HG02870 (cell line): Measurements from ENCODE around the gene GET4.
"Not testable (repeated sequence)": the region's sequence is repeated elsewhere in the genome, so short reads cannot be mapped to it uniquely, and the experiment has no call there.

Experiments
- ATAC-seq: cut with Tn5 transposase; IDR thresholded peaks from one replicate; pipeline ENCODE4 v1.9.1; 2021; ENCODE audit warnings: mild to moderate bottlenecking, moderate library complexity; ENCODE audit not compliant: unreplicated experiment

The GET4 gene

DNA sequence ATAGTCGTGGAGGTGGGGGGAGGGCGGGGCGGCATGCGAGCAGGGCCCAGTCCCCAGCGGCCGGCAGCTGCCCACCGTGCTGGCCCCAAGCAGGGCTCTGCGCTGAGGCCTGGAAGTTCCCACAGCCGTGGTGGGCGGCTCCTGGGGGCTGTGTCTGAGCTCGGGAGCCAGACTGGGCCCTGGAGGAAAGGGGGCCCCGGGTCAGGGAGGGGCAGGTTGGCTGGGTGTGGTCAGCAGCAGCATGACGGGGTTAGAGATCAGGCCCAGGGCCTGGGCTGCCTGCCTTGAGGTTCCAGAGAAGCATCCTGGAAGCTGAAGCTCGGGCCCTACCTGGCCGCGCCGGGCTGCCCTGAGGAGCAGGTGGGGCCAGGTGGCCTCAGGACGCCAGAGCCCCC is 22.1 kb downstream of the GET4 start:
- ATAC-seq: no peak

DNA sequence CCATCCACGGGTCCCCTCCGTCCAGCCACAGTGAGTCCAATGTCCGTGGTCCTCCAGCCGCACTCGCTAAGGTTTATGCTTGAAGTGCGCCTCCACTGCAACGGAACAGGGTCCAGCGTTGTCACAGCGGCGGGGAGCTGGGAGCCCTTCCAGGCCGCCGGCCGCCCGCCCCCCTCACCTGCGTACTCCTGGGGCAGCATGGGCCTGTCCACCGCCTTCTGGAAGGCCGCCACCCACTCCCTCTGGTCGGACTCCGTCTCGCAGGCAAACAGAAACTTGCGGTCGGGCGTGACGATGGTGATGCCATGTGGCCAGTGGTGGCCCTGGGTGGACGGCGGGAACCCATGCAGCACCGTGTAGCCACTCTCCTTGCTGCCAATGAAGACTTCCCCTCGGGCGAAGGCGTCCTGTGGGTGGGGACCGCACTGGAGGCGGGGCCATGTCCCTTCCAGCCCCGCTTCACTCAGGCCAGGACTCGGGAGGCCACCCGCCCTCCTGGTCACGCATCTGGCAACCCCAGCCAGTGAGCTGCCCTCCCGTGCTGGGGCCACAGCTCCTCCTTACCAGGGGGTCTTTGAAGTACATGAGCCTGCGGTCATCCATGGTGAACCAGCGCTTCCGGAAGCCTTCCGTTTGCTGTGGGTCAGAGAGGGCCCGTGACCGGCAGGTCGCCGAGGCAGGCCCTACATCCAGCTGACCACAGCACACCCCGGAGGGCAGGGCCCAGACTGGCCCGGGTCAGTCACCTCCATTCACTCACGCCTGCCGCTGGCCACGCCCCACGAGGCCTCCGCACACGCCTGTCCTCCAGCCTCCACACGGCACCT is 22.7 kb downstream of the GET4 start:
- ATAC-seq: no peak

- no peak for ATAC-seq
Measured at GRCh38 chr7:899806-900205, 23.5 kb downstream of the GET4 start.

DNA sequence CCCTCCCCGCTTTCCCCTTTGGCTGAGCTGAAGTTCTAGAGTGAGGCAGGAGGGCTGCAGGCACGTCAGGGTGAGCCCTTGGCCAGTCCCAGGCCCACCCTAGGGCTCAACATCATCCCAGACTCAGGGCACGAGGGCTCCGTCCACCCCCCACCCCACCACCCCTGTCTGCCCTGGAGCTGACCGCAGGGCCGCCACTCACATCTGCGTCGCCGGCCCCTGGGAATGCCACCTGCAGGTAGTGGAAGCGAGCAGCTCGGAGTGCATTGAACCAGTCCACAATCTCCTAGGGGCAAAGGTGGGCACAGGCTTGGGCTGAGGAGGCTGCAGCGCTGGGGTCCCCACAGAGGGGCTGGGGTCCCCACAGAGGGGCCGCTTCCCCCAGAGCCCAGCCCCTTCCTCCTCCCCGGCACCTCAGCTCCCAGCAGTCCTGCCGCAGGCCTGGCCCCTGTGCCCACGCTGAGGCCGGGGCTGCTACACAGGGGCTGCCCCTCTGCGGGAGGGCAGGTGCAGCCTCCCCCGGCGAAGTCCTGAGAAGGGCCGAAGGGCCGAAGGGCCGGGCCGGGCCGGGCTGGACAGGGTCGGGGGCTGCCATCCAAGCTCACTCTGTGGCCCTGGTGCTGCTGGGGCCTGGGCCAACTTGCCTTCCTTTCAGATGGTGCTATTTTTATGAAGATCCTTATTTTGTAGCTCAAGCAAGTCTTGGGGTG is 24.1 kb downstream of the GET4 start:
- no peak for ATAC-seq

- no peak for ATAC-seq
Measured at GRCh38 chr7:901041-901387, 24.7 kb downstream of the GET4 start.

GRCh38 chr7:901388-902154 is 25.2 kb downstream of the GET4 start:
- ATAC-seq: no peak

- no peak for ATAC-seq
Measured at GRCh38 chr7:902996-903395, 26.6 kb downstream of the GET4 start.

DNA sequence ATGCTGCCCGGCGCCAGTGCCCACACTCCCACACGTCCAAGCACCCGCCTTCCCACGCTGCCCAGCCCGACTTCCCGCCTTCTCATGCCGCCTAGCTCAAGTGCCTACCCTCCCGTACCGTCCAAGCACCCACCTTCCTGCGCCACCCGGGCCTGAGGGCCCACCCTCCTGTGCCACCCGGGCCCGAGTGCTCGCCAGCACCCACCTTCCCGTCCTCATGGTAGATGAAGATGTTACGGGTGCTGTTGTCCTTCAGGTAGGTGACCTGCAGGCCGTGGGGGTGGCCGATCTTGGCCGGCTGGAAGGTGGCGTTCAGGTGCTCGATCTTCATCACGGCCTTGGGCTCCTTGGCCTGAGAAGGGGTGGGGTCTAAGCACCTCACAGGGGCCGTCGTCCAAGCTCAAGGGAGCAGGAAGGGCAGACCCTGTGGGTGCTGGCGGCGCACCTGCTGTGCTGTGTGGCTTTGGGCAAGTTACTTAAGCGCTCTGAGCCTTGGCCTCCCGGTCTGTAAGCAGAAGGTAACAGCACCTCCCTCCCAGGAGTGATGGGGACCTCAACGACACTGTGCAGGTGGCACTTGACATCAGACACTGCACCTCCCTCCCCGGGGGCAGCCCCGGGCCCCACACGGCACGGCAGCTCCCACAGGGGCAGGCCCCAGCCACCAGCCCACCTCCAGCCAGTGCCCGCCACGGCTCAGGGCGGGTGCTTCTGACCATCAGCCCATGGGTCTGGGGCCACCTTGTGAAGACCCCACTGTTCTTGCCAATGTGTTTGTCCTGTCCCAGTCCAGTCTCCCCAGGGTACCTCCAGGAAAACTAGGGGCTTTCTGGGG is 27.8 kb downstream of the GET4 start:
- ATAC-seq: no peak

DNA sequence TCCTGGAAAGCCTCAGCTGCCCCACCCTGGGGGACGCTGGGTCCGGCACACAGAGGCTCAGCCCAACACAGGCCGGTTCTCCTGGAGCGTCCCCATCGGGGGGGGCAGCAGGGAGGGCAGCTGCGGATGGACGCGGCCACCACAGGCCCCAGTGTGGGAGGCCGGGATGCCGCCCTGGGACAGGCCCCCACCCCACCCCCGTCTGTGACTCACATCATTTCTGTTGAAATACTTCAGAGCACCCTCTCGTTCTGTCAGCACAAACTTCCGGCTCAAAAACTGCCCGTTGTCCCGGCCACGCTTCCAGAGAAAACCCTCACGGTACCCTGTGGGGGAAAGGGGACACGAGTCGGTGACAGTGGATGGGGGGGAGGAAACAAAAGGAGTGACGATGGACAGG is 28.5 kb downstream of the GET4 start:
- ATAC-seq: no peak

- ATAC-seq: no peak
Measured at GRCh38 chr7:906776-907157, 30.4 kb downstream of the GET4 start.

DNA sequence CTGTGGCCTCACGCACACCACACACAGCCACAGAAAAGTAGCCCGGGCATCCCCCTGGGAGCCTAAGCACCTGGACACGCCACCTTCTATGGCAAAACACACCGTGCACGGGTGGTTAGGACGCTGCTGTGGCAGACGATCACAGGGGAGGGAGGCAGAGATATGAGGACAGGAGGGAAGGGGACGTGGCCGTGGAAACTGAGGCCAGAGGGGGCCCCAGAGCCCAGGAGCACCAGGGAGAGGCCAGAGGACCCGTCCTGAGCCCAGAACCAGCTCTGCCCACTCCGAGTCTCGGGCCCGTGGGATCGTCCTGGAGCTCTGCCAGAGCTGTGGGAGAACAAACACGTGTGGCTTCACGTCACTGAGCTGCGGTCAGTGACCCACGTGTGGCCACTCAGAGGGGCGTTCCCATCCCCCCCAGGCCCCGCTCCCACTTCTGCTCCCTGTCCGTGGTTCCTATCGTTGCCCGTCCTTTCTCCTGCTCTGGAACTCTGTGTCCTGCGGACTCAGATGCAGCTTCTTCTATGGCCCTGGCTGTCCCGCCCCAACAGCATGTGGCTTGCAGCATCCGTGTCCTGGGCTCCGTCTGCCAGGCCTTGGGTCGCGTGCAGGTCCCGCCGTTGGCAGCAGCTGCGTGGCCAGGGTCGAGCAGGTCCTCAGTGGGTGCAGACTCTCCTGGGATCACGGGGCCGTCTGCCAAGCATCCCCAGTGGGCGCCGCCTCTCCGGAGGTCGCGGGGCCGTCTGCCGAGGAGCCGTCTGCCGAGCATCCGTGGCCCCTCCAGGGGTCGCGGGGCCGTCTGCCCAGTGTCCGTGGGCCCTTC is 31.0 kb downstream of the GET4 start:
- no peak for ATAC-seq

- ATAC-seq: no peak
Measured at GRCh38 chr7:908159-908581, 31.8 kb downstream of the GET4 start.

DNA sequence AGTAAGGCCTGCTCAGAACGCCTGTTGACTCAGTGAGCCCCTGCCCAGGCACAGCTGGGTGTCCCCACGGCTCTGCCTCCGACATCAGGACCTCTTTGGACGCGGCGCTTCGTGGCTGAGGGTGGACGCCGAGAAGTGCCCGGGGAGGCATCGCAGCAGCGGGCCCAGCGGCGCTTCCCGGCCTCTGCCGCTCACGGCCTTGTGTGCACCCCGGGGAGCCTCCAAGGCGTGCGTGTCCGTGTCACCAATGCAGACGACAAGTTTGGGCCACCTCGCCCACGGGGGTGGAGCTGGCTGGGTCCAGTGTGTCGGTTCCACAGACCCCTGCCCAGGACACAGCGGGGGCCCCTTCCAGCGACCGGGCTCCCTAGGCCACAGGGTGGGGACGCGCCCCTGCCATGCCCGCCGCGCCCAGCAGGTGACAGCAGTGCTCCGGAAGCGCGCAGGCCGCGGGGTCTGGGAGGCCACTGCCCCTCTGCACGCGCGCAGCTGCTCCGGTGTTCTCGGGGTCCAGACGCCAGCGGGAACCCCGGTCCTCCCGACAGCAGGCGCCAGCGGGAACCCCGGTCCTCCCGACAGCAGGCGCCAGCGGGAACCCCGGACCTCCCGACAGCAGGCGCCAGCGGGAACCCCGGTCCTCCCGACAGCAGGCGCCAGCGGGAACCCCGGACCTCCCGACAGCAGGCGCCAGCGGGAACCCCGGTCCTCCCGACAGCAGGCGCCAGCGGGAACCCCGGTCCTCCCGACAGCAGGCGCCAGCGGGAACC is 32.4 kb downstream of the GET4 start:
- ATAC-seq: not testable (repeated sequence)

GRCh38 chr7:909358-910329 is 33.3 kb downstream of the GET4 start:
- ATAC-seq: no peak

DNA sequence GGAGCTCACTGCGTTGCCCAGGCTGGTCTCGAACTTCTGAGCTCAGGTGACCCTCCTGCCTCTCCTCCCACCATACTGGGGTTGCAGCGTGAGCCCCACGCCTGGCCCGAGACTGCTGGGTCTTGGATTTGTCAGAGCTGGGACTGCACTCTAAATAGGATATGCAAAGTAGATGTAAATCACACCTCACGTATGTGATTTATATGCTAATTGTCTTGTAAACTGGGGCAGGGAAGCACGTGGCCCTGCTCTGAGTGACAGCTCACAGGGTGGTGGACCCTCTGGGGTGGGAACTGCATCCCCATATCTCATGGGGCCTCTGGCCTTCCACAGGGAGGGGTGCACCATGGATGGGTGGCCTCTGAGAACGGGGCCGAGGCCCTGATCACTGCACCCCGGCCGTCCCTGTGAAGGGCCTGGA is 34.1 kb downstream of the GET4 start:
- no peak for ATAC-seq

DNA sequence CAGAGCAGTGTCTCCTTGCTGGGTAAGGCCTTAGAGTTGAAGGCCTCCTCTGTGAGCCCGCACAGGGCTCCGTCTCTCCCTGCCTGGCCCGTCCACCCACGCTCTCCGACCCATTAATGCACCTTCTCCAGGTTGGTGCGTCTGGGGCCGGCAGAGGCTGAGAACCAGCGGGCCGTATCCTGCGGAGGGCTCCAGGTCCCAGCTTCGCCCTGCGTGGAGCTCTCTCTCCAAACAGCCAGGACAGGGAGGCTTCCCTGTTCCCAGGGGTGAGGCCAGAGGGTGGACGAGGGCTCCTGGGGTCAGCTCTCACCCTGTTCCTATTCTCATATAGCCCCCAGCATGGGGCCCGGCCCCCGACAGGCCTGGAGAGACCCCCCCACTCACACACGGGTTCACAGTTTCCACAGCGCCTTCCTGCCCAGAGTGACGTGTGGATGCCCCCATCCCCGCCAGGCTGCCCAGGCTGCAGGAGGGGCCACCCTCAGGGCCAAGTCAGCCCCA is 34.6 kb downstream of the GET4 start:
- no peak for ATAC-seq

GRCh38 chr7:911791-912480 is 35.6 kb downstream of the GET4 start:
- no peak for ATAC-seq
